IPS DF 6.9 (cell line): ENCODE data around the gene GNAT1.
A peak's percentile ranks its signal among the peaks of the same experiment; 100 is the strongest.

ENCODE experiments used
- DNase-seq: peaks from one replicate; pipeline ENCODE4 v3.0.0-alpha.2; 2013; ENCODE audit warnings: low read depth, low spot score
- H3K27ac ChIP-seq: one replicate; pipeline ENCODE4 v1.5.1; 2013; ENCODE audit warnings: low read length, control low read depth
- H3K27me3 ChIP-seq: 2 replicates; pipeline ENCODE4 v1.6.1; 2013; ENCODE audit warnings: mild to moderate bottlenecking, low read length; ENCODE audit not compliant: control insufficient read depth, insufficient read depth
- H3K36me3 ChIP-seq: 2 replicates; pipeline ENCODE4 v1.6.1; 2013; ENCODE audit warnings: low read length; ENCODE audit not compliant: control insufficient read depth, insufficient read depth
- H3K4me1 ChIP-seq: 2 replicates; pipeline ENCODE4 v1.6.1; 2013; ENCODE audit warnings: low read length; ENCODE audit not compliant: control insufficient read depth, insufficient read depth
- H3K4me3 ChIP-seq: 2 replicates; pipeline ENCODE4 v1.5.1; 2013; ENCODE audit warnings: mild to moderate bottlenecking, low read length
- H3K9me3 ChIP-seq: 2 replicates; pipeline ENCODE4 v1.6.1; 2013; ENCODE audit warnings: low read length, inconsistent platforms; ENCODE audit not compliant: control insufficient read depth, insufficient read depth
- WGBS: extraction: QIAGEN DNeasy Blood & Tissue Kit; methylation state at CpG from one replicate; pipeline ENCODE4 v1.1.7; 2013; ENCODE audit warnings: mixed read lengths, missing lambda C conversion rate; ENCODE audit not compliant: insufficient read length, insufficient coverage; 5-methylcytosine and 5-hydroxymethylcytosine counted together

The GNAT1 gene

GRCh38 chr3:50181985-50182384 lies 9.4 kb upstream of the GNAT1 start:
- Histone ChIP-seq H3K36me3 (peaks cover 36% of the 10 kb centered on the region), H3K27ac (no peak overlapping the region), H3K9me3 (no peaks in the 10 kb centered on the region), H3K4me1 (no peaks in the 10 kb centered on the region), H3K27me3 (no peaks in the 10 kb centered on the region), H3K4me3 (no peak overlapping the region)
- no CpG with 5 or more reads among the region's 5 CpGs for WGBS
- no peak for DNase-seq

GRCh38 chr3:50182533-50183099 lies 8.8 kb upstream of the GNAT1 start:
- Histone ChIP-seq H3K36me3 (peaks cover 33% of the 10 kb centered on the region), H3K27me3 (no peaks in the 10 kb centered on the region), H3K9me3 (no peaks in the 10 kb centered on the region), H3K4me3 (no peak overlapping the region), H3K4me1 (no peaks in the 10 kb centered on the region), H3K27ac (no peak overlapping the region)
- WGBS = no CpG with 5 or more reads among the region's 26 CpGs
- DNase-seq = no peak

- no peak overlapping the region for H3K27ac ChIP-seq
- no peaks in the 10 kb centered on the region for H3K9me3 ChIP-seq
- no peaks in the 10 kb centered on the region for H3K4me1 ChIP-seq
- no peak for DNase-seq
- H3K36me3 ChIP-seq = peaks cover 33% of the 10 kb centered on the region
- WGBS = no CpG with 5 or more reads among the region's 6 CpGs
- H3K27me3 ChIP-seq = no peaks in the 10 kb centered on the region
- H3K4me3 ChIP-seq = no peak overlapping the region
These were observed 7.7 kb upstream of the GNAT1 start for GRCh38 chr3:50183755-50184154.

- H3K9me3 ChIP-seq = no peaks in the 10 kb centered on the region
- H3K4me3 ChIP-seq = no peak overlapping the region
- no peak overlapping the region for H3K27ac ChIP-seq
- no CpG with 5 or more reads among the region's 21 CpGs for WGBS
- H3K27me3 ChIP-seq = no peaks in the 10 kb centered on the region
- peaks cover 33% of the 10 kb centered on the region for H3K36me3 ChIP-seq
- H3K4me1 ChIP-seq = no peaks in the 10 kb centered on the region
- no peak for DNase-seq
These were observed 7.0 kb upstream of the GNAT1 start for GRCh38 chr3:50184242-50184978.

GRCh38 chr3:50185230-50185629 lies 6.2 kb upstream of the GNAT1 start:
- no peak overlapping the region for H3K4me3 ChIP-seq
- no peak overlapping the region for H3K27ac ChIP-seq
- no peak for DNase-seq
- no peaks in the 10 kb centered on the region for H3K9me3 ChIP-seq
- no peaks in the 10 kb centered on the region for H3K4me1 ChIP-seq
- WGBS = no CpG with 5 or more reads among the region's 4 CpGs
- no peaks in the 10 kb centered on the region for H3K27me3 ChIP-seq
- peaks cover 33% of the 10 kb centered on the region for H3K36me3 ChIP-seq

- H3K27ac ChIP-seq = no peak overlapping the region
- no peak overlapping the region for H3K4me3 ChIP-seq
- no peaks in the 10 kb centered on the region for H3K4me1 ChIP-seq
- no peak for DNase-seq
- H3K9me3 ChIP-seq = no peaks in the 10 kb centered on the region
- H3K36me3 ChIP-seq = peaks cover 33% of the 10 kb centered on the region
- WGBS = no CpG with 5 or more reads among the region's 10 CpGs
- H3K27me3 ChIP-seq = no peaks in the 10 kb centered on the region
These were observed 5.3 kb upstream of the GNAT1 start for GRCh38 chr3:50186096-50186495.

- H3K4me3 ChIP-seq = no peak overlapping the region
- WGBS = no CpG with 5 or more reads among the region's 19 CpGs
- no peaks in the 10 kb centered on the region for H3K27me3 ChIP-seq
These were observed 3.7 kb upstream of the GNAT1 start for GRCh38 chr3:50187750-50188149.

GRCh38 chr3:50189274-50189673 lies 2.1 kb upstream of the GNAT1 start:
- DNase-seq = peak; percentile 72
- no CpG with 5 or more reads among the region's 5 CpGs for WGBS
- Histone ChIP-seq H3K27me3 (no peaks in the 10 kb centered on the region), H3K9me3 (no peaks in the 10 kb centered on the region), H3K36me3 (peaks cover 18% of the 10 kb centered on the region), H3K4me3 (no peak overlapping the region), H3K4me1 (peaks cover under 1% of the 10 kb centered on the region; the same call in 1 of the 2 replicates), H3K27ac (no peak overlapping the region)

More at GRCh38 chr3:50187750-50188149, 3.7 kb upstream of the GNAT1 start:
- no peaks in the 10 kb centered on the region for H3K4me1 ChIP-seq
- H3K27ac ChIP-seq = no peak overlapping the region
- DNase-seq = no peak
- peaks cover 24% of the 10 kb centered on the region for H3K36me3 ChIP-seq
- no peaks in the 10 kb centered on the region for H3K9me3 ChIP-seq

GRCh38 chr3:50189989-50190388 lies 1.4 kb upstream of the GNAT1 start:
- no peaks in the 10 kb centered on the region for H3K27me3 ChIP-seq
- peaks cover 2% of the 10 kb centered on the region; the same call in 1 of the 2 replicates for H3K4me1 ChIP-seq
- no peak for DNase-seq
- H3K36me3 ChIP-seq = peaks cover 10% of the 10 kb centered on the region; the same call in 1 of the 2 replicates
- no peaks in the 10 kb centered on the region for H3K9me3 ChIP-seq
- no peak overlapping the region for H3K4me3 ChIP-seq
- no CpG with 5 or more reads among the region's 7 CpGs for WGBS
- H3K27ac ChIP-seq = no peak overlapping the region

GRCh38 chr3:50192124-50192523 lies 714 bp downstream of the GNAT1 start:
- no CpG with 5 or more reads among the region's 8 CpGs for WGBS
- Histone ChIP-seq H3K27me3 (no peaks in the 10 kb centered on the region), H3K9me3 (no peaks in the 10 kb centered on the region), H3K27ac (no peak overlapping the region), H3K36me3 (no peaks in the 10 kb centered on the region), H3K4me3 (no peak overlapping the region), H3K4me1 (peaks cover 8% of the 10 kb centered on the region)
- no peak for DNase-seq
